HG02884 (cell line): ENCODE results near the gene ERFL.
"Not testable (repeated sequence)": the region's sequence is repeated elsewhere in the genome, so short reads cannot be mapped to it uniquely, and the experiment has no call there.

Experiments used
- ATAC-seq: cut with Tn5 transposase; IDR thresholded peaks from one replicate; pipeline ENCODE4 v1.9.1; 2021; ENCODE audit warnings: mild to moderate bottlenecking, moderate library complexity; ENCODE audit not compliant: unreplicated experiment

ERFL gene

DNA sequence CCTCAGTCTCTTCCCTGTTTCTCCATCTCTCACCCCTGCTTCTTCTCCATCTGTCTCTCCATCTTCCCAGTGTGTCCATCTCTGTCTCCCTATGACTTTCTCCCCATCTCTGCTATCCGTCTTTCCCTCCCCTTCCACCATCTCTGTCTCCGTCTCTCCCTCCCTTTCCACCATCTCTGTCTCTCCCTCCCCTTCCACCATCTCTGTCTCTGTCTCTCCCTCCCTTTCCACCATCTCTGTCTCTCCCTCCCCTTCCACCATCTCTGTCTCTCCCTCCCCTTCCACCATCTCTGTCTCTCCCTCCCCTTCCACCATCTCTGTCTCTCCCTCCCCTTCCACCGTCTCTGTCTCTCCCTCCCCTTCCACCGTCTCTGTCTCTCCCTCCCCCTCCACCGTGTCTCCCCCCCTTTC lies 13.8 kb downstream of the ERFL start:
- ATAC-seq = not testable (repeated sequence)

DNA sequence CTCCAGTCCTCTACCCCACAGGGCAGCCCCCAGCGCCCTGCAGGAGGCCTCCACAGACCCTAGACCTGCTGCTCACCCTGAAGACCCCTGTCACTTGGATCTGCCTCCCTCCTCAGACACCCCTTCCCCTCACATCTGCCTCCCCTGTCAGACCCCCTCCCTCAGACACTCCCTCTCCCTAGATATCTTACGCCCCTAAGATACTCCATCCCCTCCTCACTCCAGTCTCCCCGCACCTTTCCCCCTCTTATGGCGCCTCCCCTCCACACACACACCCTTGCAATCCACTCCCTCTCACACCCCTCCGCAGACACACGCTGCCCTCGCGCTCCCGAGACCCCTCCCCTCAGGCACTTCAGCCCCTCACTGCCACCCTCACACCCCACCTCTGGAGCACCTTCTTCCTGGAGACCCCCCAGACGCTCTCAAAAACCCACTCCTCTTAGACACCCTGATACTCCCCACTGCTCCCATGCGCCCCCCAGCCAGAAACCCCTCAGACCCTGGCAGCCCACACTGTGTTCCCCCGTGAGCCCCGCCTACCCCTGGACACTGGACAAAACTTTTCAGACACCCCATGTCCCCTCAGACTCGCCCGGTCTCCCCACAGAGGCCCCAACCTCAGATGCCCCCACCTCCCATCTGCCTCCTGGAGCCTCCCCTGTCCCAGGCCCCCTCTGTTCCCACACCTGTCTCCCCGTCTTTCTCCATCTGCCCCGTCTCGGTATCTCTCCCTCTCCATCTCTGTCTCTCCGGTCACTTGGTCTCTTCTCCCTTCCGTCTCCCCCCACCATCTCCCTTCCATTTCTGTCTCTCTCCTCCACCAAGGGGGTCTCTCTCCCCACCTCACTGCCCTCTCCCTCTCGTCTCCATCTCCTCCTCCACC lies 14.5 kb downstream of the ERFL start:
- no peak for ATAC-seq

DNA sequence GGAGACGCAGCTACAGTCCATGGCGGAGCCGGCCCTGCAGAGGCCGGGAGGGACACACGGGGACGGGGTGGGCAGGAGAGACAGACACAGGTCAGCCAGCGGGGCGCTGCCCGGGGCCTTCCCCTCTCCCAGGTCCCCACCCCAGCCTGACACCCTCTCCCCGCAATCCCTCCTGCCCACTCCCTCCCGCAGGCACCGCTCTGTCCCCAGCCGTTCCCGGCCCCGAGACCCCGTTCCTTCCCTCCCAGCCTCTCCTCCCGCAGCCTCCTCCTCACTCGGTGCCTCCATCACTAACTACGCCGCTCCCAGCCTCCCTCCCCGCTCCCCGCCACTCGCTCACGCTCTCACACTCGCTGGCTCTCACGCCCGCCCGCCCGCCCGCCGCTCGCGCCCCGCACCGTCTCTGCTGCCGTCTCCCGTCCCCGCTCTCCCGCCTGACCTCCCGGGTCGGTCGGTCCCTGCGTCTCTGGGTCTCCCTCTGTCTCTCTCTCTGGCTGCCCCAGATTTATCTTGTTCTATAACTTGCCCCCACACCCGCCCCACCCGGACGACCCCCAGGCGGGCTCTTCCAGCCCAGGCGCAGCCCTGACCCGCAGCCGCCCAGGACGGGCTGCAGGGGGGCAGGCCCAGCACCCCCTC lies 15.2 kb downstream of the ERFL start:
- no peak for ATAC-seq

DNA sequence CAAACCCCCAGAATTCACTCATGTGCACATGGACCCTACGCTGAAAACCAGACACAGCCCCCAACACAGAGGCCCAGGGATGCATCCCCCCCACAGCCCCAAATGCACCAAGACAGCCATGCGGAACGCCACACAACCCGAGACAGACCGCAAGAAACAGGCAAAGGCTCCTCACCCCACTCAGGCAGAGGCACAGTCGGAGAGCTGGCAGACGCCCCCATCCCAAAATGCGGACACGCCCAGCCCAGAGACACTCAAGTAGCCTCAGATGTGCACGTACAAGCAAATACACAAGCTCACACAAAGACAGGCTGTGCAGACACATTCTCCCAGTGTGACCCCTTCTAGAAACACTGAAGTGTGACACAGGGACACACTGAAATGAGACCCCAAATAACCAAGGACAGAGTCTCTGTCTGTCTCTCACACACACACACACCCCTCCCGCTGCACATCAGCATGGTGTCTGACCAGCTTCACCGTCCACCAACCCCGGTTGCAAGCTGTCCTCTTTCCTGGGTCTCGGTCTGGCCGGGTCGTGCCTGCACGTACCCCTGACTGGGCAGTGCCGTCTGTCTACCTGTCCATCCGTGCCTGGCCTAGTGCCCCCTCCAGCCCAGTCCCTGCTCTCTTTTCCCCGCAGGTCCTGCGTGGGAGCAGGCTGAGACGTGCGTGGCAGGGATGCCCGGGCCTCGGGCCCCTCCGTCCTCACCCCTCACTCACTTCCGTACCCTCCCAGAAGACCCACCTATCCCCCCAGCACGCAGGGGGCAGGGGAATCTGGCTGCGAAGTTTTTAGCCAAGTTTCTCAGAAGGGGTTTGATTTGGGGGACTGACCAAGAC lies 16.1 kb downstream of the ERFL start:
- no peak for ATAC-seq

DNA sequence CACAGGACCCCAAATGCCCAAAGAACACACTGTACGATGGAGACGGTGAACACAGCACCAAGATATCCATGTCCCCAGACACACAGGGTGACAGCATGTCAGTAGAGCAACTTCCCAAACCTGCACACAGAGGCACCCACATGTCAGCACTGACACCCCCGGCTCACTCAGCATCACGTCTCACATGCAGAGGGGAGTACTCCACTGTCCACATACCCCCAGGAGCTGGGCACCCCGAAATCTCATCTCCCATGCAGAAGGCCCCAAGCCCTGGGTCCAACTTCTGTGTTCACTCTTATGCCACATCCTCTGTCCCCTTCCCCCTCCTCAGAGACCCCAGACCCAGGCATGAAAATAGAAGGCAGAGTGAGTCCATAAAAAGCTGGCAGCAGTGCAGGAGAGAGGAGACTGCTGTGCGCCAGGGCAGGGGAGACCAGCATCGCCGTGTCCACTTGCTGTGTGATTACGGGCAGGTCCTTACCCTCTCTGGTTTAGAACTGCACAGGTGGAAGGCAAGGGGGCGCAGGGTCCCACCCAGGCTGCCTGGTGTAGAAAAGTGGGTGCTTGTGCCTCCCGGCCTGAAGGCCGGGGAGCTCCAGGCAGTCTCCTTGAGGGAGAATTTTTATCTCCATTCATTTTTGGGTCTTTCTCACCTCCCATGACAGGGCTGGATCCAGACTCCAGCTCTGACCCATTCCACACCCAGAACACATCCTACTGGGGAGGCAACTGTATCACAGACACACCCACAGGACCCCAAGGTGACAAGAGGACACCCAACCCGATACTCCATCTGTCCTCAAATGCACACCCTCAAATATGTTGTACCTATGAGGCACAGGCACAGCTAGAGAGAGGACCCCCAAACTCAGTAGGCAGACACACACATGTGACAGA lies 17.0 kb downstream of the ERFL start:
- no peak for ATAC-seq

DNA sequence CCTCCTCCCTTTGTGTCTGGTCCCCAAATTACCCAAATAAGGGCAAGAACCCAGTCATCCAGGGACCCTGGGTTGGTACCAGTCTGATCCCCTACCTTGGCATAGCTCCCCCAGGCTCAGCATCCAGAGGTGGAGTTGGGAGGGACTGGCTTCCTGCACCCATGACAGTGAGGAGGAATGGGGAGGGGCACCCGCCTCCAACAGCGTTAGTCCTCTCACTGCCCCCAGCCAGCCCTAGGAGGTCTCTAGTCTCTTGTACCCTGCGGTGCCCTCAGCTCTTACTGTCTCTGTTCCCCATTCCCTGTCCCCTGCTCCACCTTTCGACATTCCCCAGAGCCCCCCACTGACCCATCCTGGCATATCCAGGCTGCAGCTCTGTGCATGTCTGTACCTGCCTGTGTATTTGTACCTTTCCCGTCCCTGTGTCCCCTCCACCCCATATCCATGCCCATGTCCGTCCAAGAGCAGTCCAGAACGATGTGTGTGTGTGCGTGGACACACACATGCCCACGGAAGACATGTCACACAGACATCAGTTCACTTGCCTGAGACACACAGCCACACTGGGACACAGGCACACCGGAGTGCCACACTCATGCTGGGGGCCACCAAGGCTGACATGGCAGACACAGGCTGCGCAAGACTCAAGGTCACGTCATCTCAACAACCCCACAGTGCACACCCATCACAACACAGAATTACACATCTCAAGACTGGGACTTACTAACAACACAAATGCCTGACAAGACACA lies 17.8 kb downstream of the ERFL start:
- ATAC-seq = no peak

DNA sequence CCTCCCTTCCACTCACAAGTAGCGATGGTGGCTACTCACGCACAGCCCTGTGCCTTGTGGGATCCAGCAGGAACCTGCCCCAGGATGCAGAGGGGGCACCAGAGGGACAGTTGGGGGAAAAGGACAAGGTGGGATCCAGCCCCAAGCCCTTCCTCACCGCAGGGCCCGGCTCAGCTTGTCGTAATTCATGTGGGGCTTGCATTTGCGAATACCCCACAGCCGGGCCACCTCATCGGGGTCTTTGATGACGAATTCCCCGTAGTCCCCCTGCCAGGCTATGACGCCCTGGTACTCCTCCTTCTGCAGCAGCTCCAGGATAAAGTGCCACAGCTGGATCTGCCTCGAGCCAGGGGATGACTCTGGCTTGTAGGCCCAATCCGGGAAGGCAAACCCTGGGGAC lies 18.5 kb downstream of the ERFL start:
- no peak for ATAC-seq

DNA sequence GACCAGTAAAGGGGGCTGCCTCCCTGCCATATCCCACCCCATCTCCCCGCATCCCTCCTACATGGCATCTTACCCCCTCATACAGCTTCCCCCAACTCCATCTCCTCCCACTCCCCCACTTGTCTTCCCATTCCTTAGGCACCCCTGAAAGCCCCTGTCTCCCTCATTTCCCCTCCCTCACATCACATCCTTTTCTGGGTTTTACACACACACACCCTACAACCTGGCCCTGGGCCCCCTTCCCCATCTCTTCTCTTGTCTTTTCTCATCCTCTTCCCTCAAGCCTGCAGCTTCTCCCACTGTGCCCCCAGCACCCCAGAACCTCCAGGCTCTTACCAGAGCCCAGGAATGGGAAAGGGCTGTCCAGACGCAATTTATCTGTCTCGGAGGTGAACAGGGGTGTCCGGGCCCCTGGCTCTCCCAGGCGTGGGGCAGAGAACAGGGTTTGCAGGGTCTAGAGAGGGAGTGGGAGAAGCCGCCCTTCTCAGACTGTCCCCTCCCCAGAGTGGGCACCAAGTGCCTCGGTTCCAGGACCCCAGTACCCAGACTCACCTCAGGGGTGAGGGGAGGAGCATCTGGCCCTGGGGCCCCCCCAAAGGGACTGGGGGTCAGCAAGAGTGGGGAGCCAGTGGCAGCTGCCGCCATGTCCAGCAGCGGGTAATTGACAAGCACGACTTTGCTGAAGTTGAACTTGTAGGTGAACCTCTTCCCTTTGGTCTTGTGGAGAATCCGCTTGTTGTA lies 19.4 kb downstream of the ERFL start:
- no peak for ATAC-seq

DNA sequence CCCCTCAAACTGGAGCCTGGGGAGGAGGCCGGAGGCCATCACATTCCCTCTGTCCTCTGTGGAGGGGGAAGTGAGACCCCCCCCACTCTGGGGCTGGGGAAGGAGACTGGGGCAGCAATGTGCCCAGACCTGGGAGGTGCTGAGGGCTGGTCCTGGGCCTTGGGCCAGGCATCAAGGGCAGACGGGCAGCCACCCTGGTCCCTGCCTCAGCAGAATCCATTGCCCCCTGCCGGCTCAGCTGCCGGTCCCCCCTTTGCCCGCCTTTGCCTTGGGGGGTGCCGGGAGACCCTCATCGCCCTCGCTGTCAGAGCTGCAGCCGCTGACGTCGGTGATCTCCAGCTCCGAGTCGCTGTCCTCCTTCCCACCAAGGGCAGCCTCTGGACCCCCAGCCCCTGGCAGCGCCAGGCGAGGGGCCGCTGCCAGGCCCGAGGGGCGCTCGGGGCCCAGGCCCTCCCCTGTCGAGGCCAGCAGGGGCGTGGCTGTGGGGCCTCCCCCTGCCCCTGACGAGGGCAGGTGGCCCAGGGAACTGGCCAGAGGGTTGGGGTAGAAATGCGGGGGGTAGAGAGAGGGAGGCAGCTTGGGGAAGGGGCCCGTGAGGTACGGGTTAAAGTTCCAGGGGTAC lies 20.1 kb downstream of the ERFL start:
- no peak for ATAC-seq

DNA sequence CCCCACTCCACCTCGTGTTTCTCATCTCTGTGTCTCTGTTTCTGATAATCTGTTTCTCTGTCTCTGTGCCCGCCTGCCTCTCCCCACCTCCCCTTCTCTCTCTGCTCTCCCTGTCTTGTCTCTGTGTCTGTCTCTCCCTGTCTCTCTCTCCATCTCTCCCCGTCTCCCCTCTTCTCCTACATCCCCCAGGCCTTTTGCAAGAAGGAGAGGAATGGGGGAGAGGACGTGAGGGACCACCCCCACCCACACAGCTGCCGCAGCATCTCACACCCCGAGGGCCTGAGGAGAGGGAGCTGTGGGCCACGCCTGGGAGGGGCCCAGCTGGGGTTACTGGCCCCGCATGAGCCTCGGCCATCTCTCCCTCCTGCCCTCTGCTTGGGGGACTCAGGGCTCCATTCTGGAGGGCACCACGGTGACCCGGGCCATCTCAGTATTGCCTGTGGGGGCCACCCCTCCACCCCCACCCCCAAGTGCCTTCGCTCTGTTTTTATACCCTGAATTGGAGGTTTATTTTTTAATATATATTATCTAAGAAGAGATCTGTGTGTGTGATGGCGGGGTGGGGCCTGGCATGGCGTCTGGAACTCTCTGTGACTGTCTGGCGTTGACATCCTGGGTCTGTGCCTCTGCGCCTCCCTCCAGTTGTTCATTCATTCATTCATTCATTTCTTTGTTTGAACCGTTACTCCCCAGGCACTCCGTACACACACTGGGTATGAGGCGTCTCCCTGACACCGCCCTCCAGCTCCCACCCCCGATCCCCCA lies 21.2 kb downstream of the ERFL start:
- no peak for ATAC-seq

DNA sequence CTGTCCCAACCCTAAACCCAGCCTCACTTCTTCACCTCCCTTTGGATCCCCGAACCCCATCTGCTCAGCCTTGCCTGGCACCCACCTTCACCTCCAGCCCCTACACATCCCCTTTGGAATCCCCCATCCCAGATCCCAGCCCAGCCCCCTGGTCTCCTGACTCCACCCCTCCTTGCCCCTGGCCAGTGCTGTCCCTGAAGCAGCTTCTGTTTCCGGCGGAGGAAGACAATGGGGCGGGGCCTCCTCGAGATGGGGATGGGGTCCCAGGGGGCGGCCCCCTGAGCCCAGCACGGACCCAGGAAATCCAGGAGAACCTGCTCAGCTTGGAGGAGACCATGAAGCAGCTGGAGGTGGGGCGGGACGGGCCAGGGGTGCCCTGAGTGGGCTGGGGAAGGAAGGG lies 22.0 kb downstream of the ERFL start:
- ATAC-seq = no peak

DNA sequence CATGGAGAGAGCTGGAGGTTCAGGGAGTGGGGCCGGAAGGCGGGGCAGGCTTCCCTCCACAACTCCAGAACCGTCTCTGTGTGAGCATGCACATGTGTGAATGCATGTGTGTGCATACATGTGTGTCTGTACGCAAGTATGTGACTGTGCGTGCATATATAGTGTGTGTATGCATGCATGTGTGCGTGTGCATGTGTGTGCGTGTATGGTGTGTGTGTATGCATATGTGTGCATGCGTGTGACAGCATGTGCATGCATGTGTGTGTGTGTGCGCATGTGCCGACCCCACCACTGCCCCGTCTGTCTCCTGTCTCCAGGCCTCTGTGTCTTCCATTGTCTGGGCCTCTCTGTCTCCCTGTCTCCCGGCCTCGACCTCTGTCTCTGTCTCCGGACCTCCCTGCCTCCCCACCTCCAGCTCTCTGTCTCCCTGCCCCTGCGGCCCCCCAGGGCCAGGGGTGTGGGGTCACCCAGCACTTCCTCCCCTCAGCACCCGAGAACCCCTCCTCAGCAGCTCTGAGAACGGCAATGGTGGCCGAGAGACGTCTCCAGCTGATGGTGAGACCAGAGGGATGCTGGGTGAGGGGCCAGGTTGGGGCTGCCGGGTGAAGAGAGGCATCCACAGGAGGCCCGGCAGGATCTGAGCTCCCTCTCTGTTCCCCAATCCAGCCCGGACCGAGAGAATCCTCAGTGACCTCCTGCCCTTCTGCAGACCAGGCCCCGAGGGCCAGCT lies 22.8 kb downstream of the ERFL start:
- ATAC-seq = no peak

DNA sequence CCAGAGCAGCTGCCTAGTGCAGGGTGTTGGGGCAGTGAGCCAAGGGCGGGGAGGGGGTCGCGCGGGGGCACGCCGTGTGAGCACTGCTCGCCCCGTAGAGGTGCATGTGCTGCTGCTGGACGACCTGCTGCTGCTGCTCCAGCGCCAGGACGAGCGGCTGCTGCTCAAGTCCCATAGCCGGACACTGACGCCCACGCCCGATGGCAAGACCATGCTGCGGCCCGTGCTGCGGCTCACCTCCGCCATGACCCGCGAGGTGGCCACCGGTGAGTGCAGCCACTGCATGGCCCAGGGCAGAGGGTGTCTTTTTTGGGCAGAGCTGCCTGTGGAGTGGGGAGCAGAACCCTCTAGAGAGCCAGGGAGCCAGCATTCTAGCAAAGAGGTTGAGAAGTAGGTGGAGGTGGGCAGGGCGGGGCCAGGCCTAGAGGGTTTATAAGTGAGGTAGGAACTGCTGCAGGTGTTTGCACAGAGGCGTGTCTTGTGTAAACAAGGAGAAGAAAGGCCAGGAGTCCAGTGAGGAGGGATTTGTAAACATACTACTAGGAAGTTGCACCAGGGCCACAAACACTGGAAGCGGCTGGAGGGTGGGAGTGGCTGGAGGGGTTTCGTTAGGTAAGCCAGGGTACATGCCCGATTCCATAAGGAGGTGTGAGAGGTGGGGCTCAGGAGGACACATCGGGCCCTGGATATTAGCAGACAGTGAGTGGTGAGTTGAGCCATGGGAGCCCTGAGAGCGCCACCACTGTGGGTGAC lies 24.0 kb downstream of the ERFL start:
- no peak for ATAC-seq

DNA sequence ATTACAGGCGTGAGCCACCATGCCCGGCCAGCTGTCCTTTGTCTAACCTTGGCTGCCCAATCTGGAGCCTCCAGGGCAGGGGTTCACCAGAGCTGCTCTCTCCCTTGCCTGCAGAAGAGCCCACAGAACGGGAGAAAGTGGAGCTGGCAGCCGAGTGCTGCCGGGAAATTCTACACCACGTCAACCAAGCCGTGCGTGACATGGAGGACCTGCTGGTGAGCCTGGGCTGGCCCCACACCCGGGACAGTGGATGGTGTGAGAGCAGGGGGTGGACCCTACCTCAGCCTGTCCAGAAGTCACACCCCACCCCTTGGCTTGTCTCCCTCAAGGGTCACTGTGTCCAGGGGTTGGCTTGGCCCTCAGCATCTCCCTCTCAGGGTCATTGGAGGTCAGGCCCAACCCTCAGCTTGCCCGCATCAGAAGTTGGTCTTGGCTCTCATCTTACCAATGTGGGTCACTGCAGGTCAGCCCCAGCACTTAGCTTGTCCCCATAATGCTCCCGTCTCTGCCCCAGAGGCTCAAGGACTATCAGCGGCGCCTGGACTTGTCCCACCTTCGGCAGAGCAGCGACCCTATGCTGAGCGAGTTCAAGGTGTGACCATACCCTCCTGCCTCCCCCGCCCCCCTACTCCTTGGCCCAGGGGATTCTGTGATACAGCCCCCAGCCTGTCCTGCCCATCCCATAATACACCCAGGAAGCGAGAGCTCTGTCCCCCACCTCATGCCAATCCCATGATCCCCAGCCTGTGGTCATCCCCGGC lies 24.9 kb downstream of the ERFL start:
- no peak for ATAC-seq

DNA sequence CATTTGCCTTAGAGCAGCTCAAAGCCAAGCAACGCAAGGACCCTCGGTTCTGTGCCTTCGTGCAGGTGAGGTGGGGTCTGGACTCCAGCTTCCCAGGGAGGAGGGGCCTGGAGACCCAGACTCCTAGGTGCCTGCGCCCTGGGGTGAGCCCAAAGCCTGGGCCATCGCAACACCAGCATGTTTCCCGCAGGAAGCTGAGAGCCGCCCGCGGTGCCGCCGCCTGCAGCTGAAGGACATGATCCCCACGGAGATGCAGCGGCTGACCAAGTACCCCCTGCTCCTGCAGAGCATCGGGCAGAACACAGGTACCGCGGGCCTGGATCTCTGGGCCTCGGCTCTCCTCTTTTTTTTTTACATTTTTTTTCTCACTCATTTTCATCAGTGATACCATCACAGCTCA lies 25.7 kb downstream of the ERFL start:
- ATAC-seq = no peak
